H9 (cell line): Measurements from ENCODE around the gene GIPC3. TPM values are rescaled to one million over a fixed set of nuclear protein-coding genes. Genes with fewer than 3 reads are reported as not detected.

Experiments
- DNase-seq: peaks from one replicate; pipeline ENCODE4 v3.0.0-alpha.2; 2017
- H2AFZ ChIP-seq: one replicate; pipeline ENCODE4 v1.6.1; 2013; ENCODE audit warnings: mild to moderate bottlenecking, low read length, control low read depth, moderate library complexity
- H2AK5ac ChIP-seq: 2 replicates; pipeline ENCODE4 v1.6.1; 2013; ENCODE audit warnings: low read length, control low read depth, mixed read lengths; ENCODE audit not compliant: insufficient read length
- H2BK120ac ChIP-seq: one replicate; pipeline ENCODE4 v1.6.1; 2013; ENCODE audit warnings: low read depth, mild to moderate bottlenecking, low read length, control low read depth, inconsistent platforms; ENCODE audit not compliant: poor library complexity, severe bottlenecking
- H2BK12ac ChIP-seq: 2 replicates; pipeline ENCODE4 v1.6.1; 2013; ENCODE audit warnings: low read length, control low read depth, mixed read lengths, low read depth; ENCODE audit not compliant: insufficient read length
- H2BK15ac ChIP-seq: 2 replicates; pipeline ENCODE4 v1.6.1; 2013; ENCODE audit warnings: low read depth, low read length, control low read depth
- H2BK20ac ChIP-seq: one replicate; pipeline ENCODE4 v1.6.1; 2013; ENCODE audit warnings: low read depth, mild to moderate bottlenecking, low read length, control low read depth, inconsistent platforms; ENCODE audit not compliant: poor library complexity, severe bottlenecking
- H2BK5ac ChIP-seq: 2 replicates; pipeline ENCODE4 v1.6.1; 2013; ENCODE audit warnings: low read length, control low read depth, mixed read lengths; ENCODE audit not compliant: insufficient read length
- H3K14ac ChIP-seq: 2 replicates; pipeline ENCODE4 v1.6.1; 2013; ENCODE audit warnings: low read length, control low read depth; ENCODE audit not compliant: insufficient read depth
- H3K18ac ChIP-seq: 2 replicates; pipeline ENCODE4 v1.6.1; 2013; ENCODE audit warnings: low read depth, mild to moderate bottlenecking, mixed read lengths, low read length, control low read depth; ENCODE audit not compliant: insufficient read length
- H3K23ac ChIP-seq: 2 replicates; pipeline ENCODE4 v1.6.1; 2013; ENCODE audit warnings: low read length, control low read depth, mixed read lengths, low read depth; ENCODE audit not compliant: insufficient read length
- H3K23me2 ChIP-seq: 2 replicates; pipeline ENCODE4 v1.6.1; 2013; ENCODE audit warnings: low read depth, mild to moderate bottlenecking, mixed read lengths, low read length, control low read depth; ENCODE audit not compliant: insufficient read length, poor library complexity, severe bottlenecking
- H3K27ac ChIP-seq: 2 replicates; pipeline ENCODE4 v1.5.1; 2013; ENCODE audit warnings: low read length, control low read depth, mixed read lengths, low read depth; ENCODE audit not compliant: insufficient read length
- H3K27me3 ChIP-seq: 2 replicates; pipeline ENCODE4 v1.6.1; 2013; ENCODE audit warnings: low read length, control low read depth, inconsistent platforms; ENCODE audit not compliant: insufficient read depth
- H3K4ac ChIP-seq: 2 replicates; pipeline ENCODE4 v1.6.1; 2013; ENCODE audit warnings: low read depth, mild to moderate bottlenecking, control low read depth, inconsistent platforms, low read length, moderate library complexity
- H3K4me1 ChIP-seq: 2 replicates; pipeline ENCODE4 v1.6.1; 2013; ENCODE audit warnings: low read length, control low read depth, inconsistent platforms; ENCODE audit not compliant: insufficient read depth
- H3K4me2 ChIP-seq: 2 replicates; pipeline ENCODE4 v1.6.1; 2013; ENCODE audit warnings: low read length, control low read depth, mixed read lengths; ENCODE audit not compliant: insufficient read length, insufficient read depth
- H3K56ac ChIP-seq: 2 replicates; pipeline ENCODE4 v1.6.1; 2013; ENCODE audit warnings: low read depth, mild to moderate bottlenecking, mixed read lengths, low read length, control low read depth; ENCODE audit not compliant: insufficient read length
- H3K79me1 ChIP-seq: 2 replicates; pipeline ENCODE4 v1.6.1; 2013; ENCODE audit warnings: low read depth, mild to moderate bottlenecking, moderate library complexity, low read length, control low read depth, inconsistent platforms; ENCODE audit not compliant: insufficient read depth, poor library complexity, severe bottlenecking
- H3K79me2 ChIP-seq: 2 replicates; pipeline ENCODE4 v1.6.1; 2013; ENCODE audit warnings: low read length, control low read depth, inconsistent platforms; ENCODE audit not compliant: insufficient read depth
- H3K9ac ChIP-seq: 2 replicates; pipeline ENCODE4 v1.6.1; 2013; ENCODE audit warnings: low read length, control low read depth, mixed read lengths; ENCODE audit not compliant: insufficient read length; ENCODE audit errors: extremely low read depth
- H3K9me3 ChIP-seq: one replicate; pipeline ENCODE4 v1.6.1; 2013; ENCODE audit warnings: low read depth, low read length, inconsistent platforms; ENCODE audit not compliant: control insufficient read depth
- H3T11ph ChIP-seq: one replicate; pipeline ENCODE4 v1.6.1; 2013; ENCODE audit warnings: mild to moderate bottlenecking, low read length, control low read depth, inconsistent platforms
- H4K20me1 ChIP-seq: one replicate; pipeline ENCODE4 v1.6.1; 2013; ENCODE audit not compliant: control insufficient read depth, insufficient read length, insufficient read depth
- H4K5ac ChIP-seq: 2 replicates; pipeline ENCODE4 v1.6.1; 2013; ENCODE audit warnings: low read depth, mild to moderate bottlenecking, mixed read lengths, low read length, control low read depth; ENCODE audit not compliant: insufficient read length
- H4K8ac ChIP-seq: replicated peaks from 2 replicates; pipeline ENCODE4 v1.6.1; 2013; ENCODE audit warnings: low read length, control low read depth, mixed read lengths, low read depth; ENCODE audit not compliant: insufficient read length
- H4K91ac ChIP-seq: 2 replicates; pipeline ENCODE4 v1.6.1; 2013; ENCODE audit warnings: low read depth, mild to moderate bottlenecking, moderate library complexity, mixed read lengths, low read length, control low read depth; ENCODE audit not compliant: insufficient read length
- H3K27ac Mint-ChIP-seq, 3 experiments: 2 replicates in 2 of 3; 3 replicates in 1 of 3; pipeline ENCODE4 v1.8.0; 2020 to 2021; ENCODE audit warnings: mixed read lengths in 3 of 3, mild to moderate bottlenecking in 1 of 3, moderate library complexity in 1 of 3
- H3K27me3 Mint-ChIP-seq: 2 replicates; pipeline ENCODE4 v1.8.0; 2021; ENCODE audit warnings: low read depth, mild to moderate bottlenecking, moderate library complexity, mixed read lengths
- H3K36me3 Mint-ChIP-seq, 3 experiments: 2 replicates in 2 of 3; 3 replicates in 1 of 3; pipeline ENCODE4 v1.8.0; 2020 to 2021; ENCODE audit warnings: low read depth in 3 of 3, mixed read lengths in 3 of 3; ENCODE audit not compliant: insufficient read depth in 1 of 3
- H3K4me1 Mint-ChIP-seq, 2 experiments: 2 replicates each; pipeline ENCODE4 v1.8.0; 2020; ENCODE audit warnings: mixed read lengths in 2 of 2
- H3K4me3 Mint-ChIP-seq, 2 experiments: 2 replicates in 1 of 2; 3 replicates in 1 of 2; pipeline ENCODE4 v1.8.0; 2020 to 2021; ENCODE audit warnings: mild to moderate bottlenecking in 2 of 2, mixed read lengths in 2 of 2, moderate library complexity in 1 of 2
- H3K9me3 Mint-ChIP-seq, 2 experiments: 2 replicates in 1 of 2; 3 replicates in 1 of 2; pipeline ENCODE4 v1.8.0; 2020; ENCODE audit warnings: mild to moderate bottlenecking in 2 of 2, mixed read lengths in 2 of 2, moderate library complexity in 1 of 2
- CTCF ChIP-seq: fragments of 200-600 bp; sonication (generic); conservative IDR thresholded peaks from 3 replicates; pipeline ENCODE4 v1.8.0; 2021; ENCODE audit warnings: antibody characterized with exemption, mild to moderate bottlenecking
- WGBS: extraction: QIAGEN DNeasy Blood & Tissue Kit; methylation state at CpG from one replicate; pipeline ENCODE4 v1.1.7; 2013; ENCODE audit warnings: missing lambda C conversion rate, low lambda C conversion rate, mixed read lengths; ENCODE audit not compliant: insufficient read length; ENCODE audit errors: extremely low coverage; 5-methylcytosine and 5-hydroxymethylcytosine counted together
- total RNA-seq: library from RNA; stranded (reverse); gene quantifications from 2 replicates; pipeline ENCODE4 v1.2.1, GENCODE V29; 2021

Gene GIPC3
- total RNA-seq, 1 experiment from 2014 or later = 1.6 TPM

- no peak overlapping the region for H3K4me2 ChIP-seq
- H3K79me2 ChIP-seq = peaks cover 7% of the 10 kb centered on the region; the same call in 1 of the 2 replicates
- H4K5ac ChIP-seq = no peak overlapping the region
- H3T11ph ChIP-seq = no peak overlapping the region
- H3K9me3 ChIP-seq = no peaks in the 10 kb centered on the region
- no peak overlapping the region for H3K9ac ChIP-seq
- no peak overlapping the region for H4K91ac ChIP-seq
- H3K27me3 ChIP-seq = no peaks in the 10 kb centered on the region
- peaks cover 5% of the 10 kb centered on the region for H3K23me2 ChIP-seq
- no peak overlapping the region for H2BK20ac ChIP-seq
- no peak overlapping the region for H4K8ac ChIP-seq
- H3K4me1 ChIP-seq = 0 out of 2 replicates have a peak, but pooled peaks cover 2% of the 10 kb centered on the region
- Mint-ChIP-seq H3K27ac (no peak overlapping the region), H3K27me3 (no peaks in the 10 kb centered on the region; the same call in 1 of the 2 replicates), H3K4me3 (no peak overlapping the region), H3K36me3 (peaks cover 6 to 21% (median 17%) of the 10 kb centered on the region in 3 experiments; a peak in 6 of 7 replicates), H3K9me3 (no peaks in the 10 kb centered on the region), H3K4me1 (peaks cover 4 to 13% of the 10 kb centered on the region in 2 experiments)
- no peak overlapping the region for H2BK120ac ChIP-seq
- no peak overlapping the region for H3K56ac ChIP-seq
- no peak overlapping the region for H2AK5ac ChIP-seq
- H3K14ac ChIP-seq = no peak overlapping the region
- no peak overlapping the region for H3K18ac ChIP-seq
- no peak overlapping the region for H2AFZ ChIP-seq
- H3K79me1 ChIP-seq = no peaks in the 10 kb centered on the region
- no peak overlapping the region for H3K27ac ChIP-seq
- no peak overlapping the region for H2BK5ac ChIP-seq
- H4K20me1 ChIP-seq = no peaks in the 10 kb centered on the region
- WGBS = no CpG with 5 or more reads among the region's 34 CpGs
- no peak for DNase-seq
- H2BK12ac ChIP-seq = no peak overlapping the region
- TF ChIP-seq CTCF = no peak
- H3K4ac ChIP-seq = no peak overlapping the region
- H3K23ac ChIP-seq = no peak overlapping the region
- no peak overlapping the region for H2BK15ac ChIP-seq
Observed at GRCh38 chr19:3623716-3624115, 38.4 kb downstream of the GIPC3 start.
